ENCODE data around the gene PTPRE. TPM values are rescaled to one million over a fixed set of nuclear protein-coding genes. Genes with fewer than 3 reads are reported as not detected.
A peak's percentile ranks its signal among the peaks of the same experiment; 100 is the strongest.

The PTPRE gene
- total RNA-seq, 1 experiment from 2014 or later = 0.70 TPM

DNA sequence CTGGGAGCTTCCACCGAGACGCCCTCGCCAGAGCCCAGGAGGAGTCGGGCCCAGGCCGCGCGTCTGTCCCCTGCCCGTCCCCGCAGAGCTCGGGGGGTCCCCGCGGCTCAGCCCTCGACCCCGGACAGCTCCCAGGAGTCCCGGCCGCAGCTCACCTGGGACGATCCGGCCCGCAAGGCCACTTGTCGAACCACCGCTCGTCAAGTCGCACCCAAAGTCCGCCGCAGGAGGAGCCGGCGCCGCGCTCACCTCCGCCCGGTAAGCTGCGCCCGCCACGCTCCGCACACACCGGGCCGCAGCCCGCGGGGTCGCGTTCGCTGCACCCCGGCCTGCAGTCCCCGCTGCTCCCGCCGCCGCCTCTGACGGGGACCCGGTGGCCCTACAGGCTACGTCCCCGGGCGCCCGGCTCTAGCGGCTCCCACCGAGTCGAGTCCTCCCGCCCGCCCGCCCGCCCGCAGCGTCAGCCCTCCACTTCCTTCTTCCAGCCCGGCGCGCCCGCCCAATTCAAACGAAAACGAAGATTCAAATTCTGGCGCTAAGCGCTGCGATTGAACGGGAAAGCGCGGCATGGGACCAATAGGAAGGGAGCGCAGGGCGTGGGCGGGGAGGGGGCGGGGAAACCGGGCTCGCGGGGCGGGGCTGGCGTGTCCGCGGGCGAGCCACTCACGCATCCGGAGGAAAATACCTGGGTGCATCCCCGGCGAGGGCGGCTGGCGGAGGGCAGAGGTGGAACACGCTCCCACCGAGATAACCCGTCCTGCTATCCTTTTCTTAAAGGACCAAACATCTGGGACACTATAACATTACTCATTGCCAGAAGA lies 219.3 kb downstream of the PTPRE start, which contains the start of gene MKI67:
TSS of gene MKI67 (minus strand) at position 480 of the 821 bp plus-strand sequence. CDS start 756 bp downstream, outside the sequence.
- DNase-seq = peak; percentile 92
- no peak within 1 kb of the TSS for H4K8ac ChIP-seq (replicated peaks; ENCODE audit: insufficient read length, low read depth, low read length)
- H3K23me2 ChIP-seq (ENCODE audit: insufficient read length, low read depth, low read length, poor library complexity, severe bottlenecking) = peaks cover 7% of the 10 kb centered on the region
- H3K27ac ChIP-seq (ENCODE audit: insufficient read length, low read depth, low read length) = no peak within 1 kb of the TSS
- H2BK12ac ChIP-seq (ENCODE audit: insufficient read length, low read depth, low read length) = no peak within 1 kb of the TSS
- H3K18ac ChIP-seq (ENCODE audit: insufficient read length, low read depth, low read length) = peak within 1 kb of the TSS; percentile 56
- H3K23ac ChIP-seq (ENCODE audit: insufficient read length, low read depth, low read length) = no peak within 1 kb of the TSS
- H2BK15ac ChIP-seq (ENCODE audit: low read depth, low read length) = no peak within 1 kb of the TSS
- no peak within 1 kb of the TSS for H2BK20ac ChIP-seq (ENCODE audit: low read depth, low read length, poor library complexity, severe bottlenecking)
- peak within 1 kb of the TSS; percentile 86 to 95 for H3K4me3 Mint-ChIP-seq
- H3K27ac Mint-ChIP-seq = peak within 1 kb of the TSS; percentile 78 to 97 (median 82); a peak in 3 of 7 replicates
- H3K56ac ChIP-seq (ENCODE audit: insufficient read length, low read depth, low read length) = no peak within 1 kb of the TSS
- H3K9me3 Mint-ChIP-seq = peaks cover 0 to 2% of the 10 kb centered on the region in 2 experiments; a peak in 1 of 5 replicates
- H3K36me3 Mint-ChIP-seq (ENCODE audit: insufficient read depth in 1 of 3, low read depth in 3 of 3) = peaks cover 21 to 28% (median 25%) of the 10 kb centered on the region in 3 experiments
- H3T11ph ChIP-seq (ENCODE audit: low read length) = no peak within 1 kb of the TSS
- TF ChIP-seq CTCF (conservative IDR thresholded peaks at IDR 0.05) = no peak
- no peak within 1 kb of the TSS for H4K5ac ChIP-seq (ENCODE audit: insufficient read length, low read depth, low read length)
- H3K9ac ChIP-seq (ENCODE audit: extremely low read depth, insufficient read length, low read length) = peak within 1 kb of the TSS; percentile 48
- peaks cover 17% of the 10 kb centered on the region; the same call in 1 of the 2 replicates for H3K79me2 ChIP-seq (ENCODE audit: insufficient read depth, low read length)
- no peaks in the 10 kb centered on the region for H3K9me3 ChIP-seq (ENCODE audit: control insufficient read depth, low read depth, low read length)
- H3K4me2 ChIP-seq (ENCODE audit: insufficient read depth, insufficient read length, low read length) = peak within 1 kb of the TSS; percentile 69
- H3K79me1 ChIP-seq (ENCODE audit: insufficient read depth, low read depth, low read length, poor library complexity, severe bottlenecking) = peaks cover 3% of the 10 kb centered on the region
- no peak within 1 kb of the TSS for H2BK120ac ChIP-seq (ENCODE audit: low read depth, low read length, poor library complexity, severe bottlenecking)
- no peak within 1 kb of the TSS for H3K4ac ChIP-seq (ENCODE audit: low read depth, low read length)
- H4K20me1 ChIP-seq (ENCODE audit: control insufficient read depth, insufficient read depth, insufficient read length) = no peaks in the 10 kb centered on the region
- peaks cover 3% of the 10 kb centered on the region; the same call in 1 of the 2 replicates for H3K4me1 ChIP-seq (ENCODE audit: insufficient read depth, low read length)
- no peak within 1 kb of the TSS for H2AK5ac ChIP-seq (ENCODE audit: insufficient read length, low read length)
- H3K4me1 Mint-ChIP-seq = peaks cover 24 to 29% of the 10 kb centered on the region in 2 experiments
- no peaks in the 10 kb centered on the region; the same call in 1 of the 2 replicates for H3K27me3 Mint-ChIP-seq (ENCODE audit: low read depth)
- H2AFZ ChIP-seq (ENCODE audit: low read length) = peak within 1 kb of the TSS; percentile 32
- peak within 1 kb of the TSS; percentile 76; the same call in 1 of the 2 replicates for H3K14ac ChIP-seq (ENCODE audit: insufficient read depth, low read length)
- H4K91ac ChIP-seq (ENCODE audit: insufficient read length, low read depth, low read length) = no peak within 1 kb of the TSS
- H2BK5ac ChIP-seq (ENCODE audit: insufficient read length, low read length) = no peak within 1 kb of the TSS
- H3K27me3 ChIP-seq (ENCODE audit: insufficient read depth, low read length) = no peaks in the 10 kb centered on the region
- WGBS (ENCODE audit: extremely low coverage, insufficient read length, low lambda C conversion rate) = no CpG with 5 or more reads among the region's 95 CpGs

Data from H9 (cell line).